GM12892 (cell line): ENCODE data around the gene DDX47.

ENCODE experiments used
- POLR2A ChIP-seq: IDR thresholded peaks from 2 replicates; pipeline ENCODE4 v1.6.1; 2011; ENCODE audit warnings: low read depth, low read length, control low read depth
- POLR2AphosphoS5 ChIP-seq: IDR thresholded peaks from 2 replicates; pipeline ENCODE4 v1.6.1; 2011; ENCODE audit warnings: low read depth, low read length, control low read depth
- TAF1 ChIP-seq: IDR thresholded peaks from 2 replicates; pipeline ENCODE4 v1.6.1; 2011; ENCODE audit warnings: low read depth, mild to moderate bottlenecking, control low read depth, low read length, borderline replicate concordance

GRCh38 chr12:12797794-12798152, 15.4 kb upstream of the DDX47 start:
- no peak for TF ChIP-seq POLR2A
- TF ChIP-seq POLR2AphosphoS5, result no peak
- TF ChIP-seq TAF1, result no peak
